HCT116 (cell line): ENCODE measurements around the gene PKN1. TPM values are rescaled to one million over a fixed set of nuclear protein-coding genes. Genes with fewer than 3 reads are reported as not detected.
"Not testable (repeated sequence)": the region's sequence is repeated elsewhere in the genome, so short reads cannot be mapped to it uniquely, and the experiment has no call there.

Experiments used
- ATAC-seq: fragments of 200-7000 bp; cut with Tn5 transposase; 2 replicates; pipeline ENCODE4 v1.9.1; 2020; ENCODE audit warnings: mild to moderate bottlenecking, moderate library complexity
- BruUV-seq: library from RNA; stranded (reverse); fragments of 400-500 nt; replicated peaks from 2 replicates; lab custom pipeline; 2021; lab: Mats Ljungman, UMichigan
- CTCF ChIA-PET: fragments of 300-600 bp; sonication (Branson Sonifier 250); formaldehyde crosslinking; loops from one replicate; lab custom pipeline; 2021; ENCODE audit warnings: antibody characterized with exemption; lab: Charles Lee
- POLR2A ChIA-PET: fragments of 300-600, 350-600 bp; sonication (Branson Sonifier 250); formaldehyde crosslinking; loops from one replicate; lab custom pipeline; 2021; ENCODE audit warnings: antibody characterized with exemption; lab: Charles Lee
- RAD21 ChIA-PET, 2 experiments: fragments of 300-600 bp; sonication (Branson Sonifier 250); formaldehyde crosslinking; loops; one replicate each; lab custom pipeline; 2023; ENCODE audit warnings: low total read pairs in 2 of 2; ENCODE audit not compliant: uncharacterized antibody in 2 of 2, unreplicated experiment in 2 of 2, low non-redundant PET in 1 of 2; lab: Charles Lee
- DNase-seq: peaks from one replicate; pipeline ENCODE4 v3.0.0-alpha.2; 2010; ENCODE audit warnings: low read depth, low spot score
- H2AFZ ChIP-seq: fragments of 200-600 bp; shearing (Covaris generic), sonication (generic); 2 replicates; pipeline ENCODE4 v1.6.1; 2017; ENCODE audit warnings: low read depth, mixed run types, mixed read lengths, antibody characterized with exemption, low read length; ENCODE audit not compliant: poor library complexity, severe bottlenecking
- H3K27ac ChIP-seq: 2 replicates; pipeline ENCODE4 v1.5.1; 2012; ENCODE audit warnings: low read depth, low read length
- H3K27me3 ChIP-seq: fragments of 200-600 bp; sonication (generic); 2 replicates; pipeline ENCODE4 v1.6.1; 2016; ENCODE audit warnings: mixed run types, low read length, mixed read lengths; ENCODE audit not compliant: insufficient read depth
- H3K36me3 ChIP-seq, 2 experiments: fragments of 200-500 bp in 1 of 2; fragments of 200-600 bp in 1 of 2; sonication (Bioruptor generic) in 1 of 2; sonication (generic) in 1 of 2; 2 replicates each; pipeline versions ENCODE4 v1.5.1 to v1.6.1; 2014 to 2016; ENCODE audit warnings: low read length in 2 of 2, inconsistent platforms in 1 of 2, mixed read lengths in 1 of 2, mixed run types in 1 of 2; ENCODE audit not compliant: insufficient read depth in 2 of 2, control insufficient read depth in 1 of 2
- H3K4me1 ChIP-seq, 2 experiments: fragments of 200-600 bp in 1 of 2; sonication (generic) in 1 of 2; 2 replicates each; pipeline versions ENCODE4 v1.5.1 to v1.6.1; 2012 to 2017; ENCODE audit warnings: low read length in 2 of 2, inconsistent platforms in 1 of 2, mild to moderate bottlenecking in 1 of 2, mixed read lengths in 1 of 2, mixed run types in 1 of 2, moderate library complexity in 1 of 2; ENCODE audit not compliant: insufficient read depth in 2 of 2, control insufficient read depth in 1 of 2
- H3K4me2 ChIP-seq: fragments of 200-600 bp; sonication (generic); 2 replicates; pipeline ENCODE4 v1.6.1; 2017; ENCODE audit warnings: mixed run types, low read length, mixed read lengths
- H3K4me3 ChIP-seq, 2 experiments: fragments of 200-600 bp in 1 of 2; sonication (generic) in 1 of 2; replicated peaks in 1 of 2; 2 replicates each; pipeline ENCODE4 v1.5.1; 2011 to 2016; ENCODE audit warnings: low read length in 2 of 2, control low read depth in 1 of 2, low read depth in 1 of 2, mild to moderate bottlenecking in 1 of 2, mixed read lengths in 1 of 2, mixed run types in 1 of 2
- H3K79me2 ChIP-seq: fragments of 200-600 bp; sonication (generic); 2 replicates; pipeline ENCODE4 v1.6.1; 2017; ENCODE audit warnings: mild to moderate bottlenecking, mixed run types, low read length, moderate library complexity, mixed read lengths; ENCODE audit not compliant: insufficient read depth
- H3K9ac ChIP-seq: fragments of 200-600 bp; sonication (generic); 2 replicates; pipeline ENCODE4 v1.6.1; 2016; ENCODE audit warnings: low read length, mixed read lengths
- H3K9me2 ChIP-seq: fragments of 200-600 bp; sonication (generic), shearing (Covaris generic); 2 replicates; pipeline ENCODE4 v1.6.1; 2017; ENCODE audit warnings: mixed run types, mild to moderate bottlenecking, moderate library complexity; ENCODE audit not compliant: insufficient read depth
- H3K9me3 ChIP-seq, 2 experiments: fragments of 200-500 bp in 1 of 2; fragments of 200-600 bp in 1 of 2; sonication (Bioruptor generic) in 1 of 2; sonication (generic) in 1 of 2; 2 replicates each; pipeline ENCODE4 v1.6.1; 2014 to 2017; ENCODE audit warnings: low read length in 2 of 2, mixed read lengths in 2 of 2, inconsistent platforms in 1 of 2, low read depth in 1 of 2, mild to moderate bottlenecking in 1 of 2, mixed run types in 1 of 2, moderate library complexity in 1 of 2; ENCODE audit not compliant: control insufficient read depth in 1 of 2, insufficient read depth in 1 of 2
- H4K20me1 ChIP-seq: fragments of 200-600 bp; sonication (generic), shearing (Covaris generic); 2 replicates; pipeline ENCODE4 v1.6.1; 2017; ENCODE audit warnings: mixed run types, mild to moderate bottlenecking, moderate library complexity; ENCODE audit not compliant: insufficient read depth
- CEBPB ChIP-seq: IDR thresholded peaks from 2 replicates; pipeline ENCODE4 v1.6.1; 2012; ENCODE audit warnings: low read depth
- CTCF ChIP-seq, 3 experiments: fragments of 200-600 bp in 1 of 3; sonication (generic) in 1 of 3; IDR thresholded peaks in 2 of 3; conservative IDR thresholded peaks in 1 of 3; 2 replicates each; pipeline ENCODE4 v1.5.1; 2012 to 2017; ENCODE audit warnings: low read depth in 2 of 3, low read length in 2 of 3, antibody characterized with exemption in 1 of 3, borderline replicate concordance in 1 of 3, control low read depth in 1 of 3, mild to moderate bottlenecking in 1 of 3, mixed read lengths in 1 of 3, mixed run types in 1 of 3, moderate library complexity in 1 of 3; ENCODE audit not compliant: insufficient read depth in 1 of 3
- EGR1 ChIP-seq: IDR thresholded peaks from 2 replicates; pipeline ENCODE4 v1.6.1; 2012; ENCODE audit warnings: low read depth
- EZH2 ChIP-seq: fragments of 200-600 bp; sonication (generic); IDR thresholded peaks from 2 replicates; pipeline ENCODE4 v1.6.1; 2017; ENCODE audit warnings: antibody characterized with exemption, mixed run types
- EZH2phosphoT487 ChIP-seq: fragments of 200-600 bp; IDR thresholded peaks from 2 replicates; pipeline ENCODE4 v1.6.1; 2018; ENCODE audit warnings: antibody characterized with exemption, borderline replicate concordance
- FOSL1 ChIP-seq: IDR thresholded peaks from 2 replicates; pipeline ENCODE4 v1.6.1; 2012; ENCODE audit warnings: low read depth
- JUND ChIP-seq: IDR thresholded peaks from 2 replicates; pipeline ENCODE4 v1.6.1; 2012
- POLR2A ChIP-seq: IDR thresholded peaks from 2 replicates; pipeline ENCODE4 v1.7.0; 2011; ENCODE audit warnings: borderline replicate concordance; ENCODE audit not compliant: insufficient read depth, insufficient read length; ENCODE audit errors: extremely low read depth
- POLR2AphosphoS5 ChIP-seq: IDR thresholded peaks from 2 replicates; pipeline ENCODE4 v1.6.1; 2011; ENCODE audit warnings: mild to moderate bottlenecking, low read depth, low read length, moderate library complexity
- REST ChIP-seq: IDR thresholded peaks from 2 replicates; pipeline ENCODE4 v1.6.1; 2012; ENCODE audit warnings: low read depth
- SIN3A ChIP-seq: IDR thresholded peaks from 2 replicates; pipeline ENCODE4 v1.6.1; 2012; ENCODE audit warnings: low read depth
- SP1 ChIP-seq: IDR thresholded peaks from 2 replicates; pipeline ENCODE4 v1.6.1; 2012; ENCODE audit warnings: low read depth
- ZBTB33 ChIP-seq: IDR thresholded peaks from 2 replicates; pipeline ENCODE4 v1.6.1; 2011; ENCODE audit warnings: mild to moderate bottlenecking, low read length, moderate library complexity; ENCODE audit not compliant: insufficient replicate concordance; ENCODE audit errors: extremely low read depth
- ZFX ChIP-seq: fragments of 450-650 bp; IDR thresholded peaks from 2 replicates; pipeline ENCODE4 v1.6.1; 2017
- intact Hi-C: fragments of 100-400 bp; cut with micrococcal nuclease; formaldehyde crosslinking; loops from 2 replicates; pipeline ENCODE4 v1.10.0; 2022
- total RNA-seq: library from RNA; stranded (reverse); gene quantifications from one replicate; pipeline ENCODE4 v1.2.1, GENCODE V29; 2021; ENCODE audit not compliant: unreplicated experiment

PKN1 gene
- total RNA-seq, 1 experiment from 2014 or later: 248 TPM

GRCh38 chr19:14452303-14452702 is 19.2 kb downstream of the PKN1 start:
- H3K4me1 ChIP-seq: peaks cover 0 to 24% of the 10 kb centered on the region in 2 experiments; a peak in 2 of 4 replicates
- H3K9me2 ChIP-seq, RAD21 ChIA-PET, DNase-seq, ATAC-seq, H4K20me1 ChIP-seq, H2AFZ ChIP-seq, intact Hi-C loops, POLR2A ChIA-PET, H3K27ac ChIP-seq, H3K9me3 ChIP-seq, H3K9ac ChIP-seq, H3K79me2 ChIP-seq, H3K27me3 ChIP-seq, H3K4me3 ChIP-seq, H3K4me2 ChIP-seq, BruUV-seq, CTCF ChIA-PET: not testable (repeated sequence)
- peaks cover 18 to 26% of the 10 kb centered on the region in 2 experiments; a peak in 3 of 4 replicates for H3K36me3 ChIP-seq

GRCh38 chr19:14459703-14460102 is 26.6 kb downstream of the PKN1 start:
- Histone ChIP-seq H2AFZ (no peak overlapping the region), H3K9ac (no peak overlapping the region), H3K27me3 (no peaks in the 10 kb centered on the region), H3K27ac (no peak overlapping the region), H3K9me2 (no peaks in the 10 kb centered on the region), H3K79me2 (no peaks in the 10 kb centered on the region), H3K9me3 (no peaks in the 10 kb centered on the region), H3K4me3 (no peak overlapping the region), H3K4me2 (no peak overlapping the region), H3K36me3 (peaks cover 11 to 15% of the 10 kb centered on the region in 2 experiments; a peak in 3 of 4 replicates), H4K20me1 (no peaks in the 10 kb centered on the region), H3K4me1 (no peaks in the 10 kb centered on the region)
- DNase-seq: no peak
- POLR2A ChIA-PET: no interaction called here
- no TSS peak for BruUV-seq
- no peak for ATAC-seq
- intact Hi-C loops: no loop called here
- RAD21 ChIA-PET: no interaction called here
- CTCF ChIA-PET: interaction anchor here (1.0 kb wide), 1 partner anchor 13 kb away, joined by 3 read pairs; no protein-coding TSS in a partner anchor
- no peak for TF ChIP-seq CTCF (IDR thresholded peaks at IDR 0.05 in 2 of 3, conservative IDR thresholded peaks at IDR 0.05 in 1 of 3; ENCODE audit: borderline replicate concordance in 1 of 3, insufficient read depth in 1 of 3, low read depth in 2 of 3, low read length in 2 of 3)
- TF ChIP-seq REST: no peak
- no peak for TF ChIP-seq SIN3A
- no peak for TF ChIP-seq ZBTB33
- no peak for TF ChIP-seq JUND
- no peak for TF ChIP-seq ZFX
- TF ChIP-seq POLR2AphosphoS5: no peak
- TF ChIP-seq EGR1: no peak
- no peak for TF ChIP-seq CEBPB
- TF ChIP-seq EZH2phosphoT487: no peak
- no peak for TF ChIP-seq POLR2A
- no peak for TF ChIP-seq EZH2
- no peak for TF ChIP-seq SP1
- no peak for TF ChIP-seq FOSL1
